Heart left ventricle (tissue), 16 donors: Measurements from ENCODE around the gene PLEKHA1. TPM values are rescaled to one million over a fixed set of nuclear protein-coding genes. Genes with fewer than 3 reads are reported as not detected.

Experiments
- ATAC-seq, 4 donors: fragments of 200-7000 bp; cut with Tn5 transposase; one replicate each; pipeline ENCODE4 v1.9.1; 2020 to 2022; ENCODE audit warnings: moderate library complexity in 4 of 4, mild to moderate bottlenecking in 3 of 4, moderate number of reproducible peaks in 1 of 4
- DNase-seq, 5 donors: peaks; one replicate each; pipeline ENCODE4 v3.0.0-alpha.2; 2020
- H3K27ac ChIP-seq, 12 donors: fragments of 200-600 bp; sonication (generic) in 4 of 12; one replicate each; pipeline versions ENCODE4 v1.5.0 to v1.8.0; 2016 to 2022; ENCODE audit warnings: mild to moderate bottlenecking in 2 of 12
- H3K27me3 ChIP-seq, 9 donors: fragments of 200-600 bp; sonication (generic) in 2 of 9; one replicate each; pipeline versions ENCODE4 v1.5.1 to v1.8.0; 2016 to 2022; ENCODE audit warnings: mild to moderate bottlenecking in 3 of 9
- H3K36me3 ChIP-seq, 9 donors: fragments of 200-600 bp; sonication (generic) in 2 of 9; one replicate each; pipeline versions ENCODE4 v1.5.0 to v1.8.0; 2018 to 2022; ENCODE audit warnings: mild to moderate bottlenecking in 2 of 9
- H3K4me1 ChIP-seq, 12 donors: fragments of 200-600 bp; sonication (generic) in 4 of 12; one replicate each; pipeline versions ENCODE4 v1.5.0 to v1.8.0; 2016 to 2022; ENCODE audit warnings: mild to moderate bottlenecking in 3 of 12
- H3K4me3 ChIP-seq, 12 donors: fragments of 200-600 bp; sonication (generic) in 4 of 12; one replicate each; pipeline versions ENCODE4 v1.5.0 to v1.8.0; 2017 to 2022; ENCODE audit warnings: mild to moderate bottlenecking in 9 of 12, moderate library complexity in 4 of 12
- H3K9me3 ChIP-seq, 12 donors: fragments of 200-600 bp; sonication (generic) in 4 of 12; one replicate each; pipeline versions ENCODE4 v1.5.0 to v1.8.0; 2016 to 2022; ENCODE audit warnings: mild to moderate bottlenecking in 1 of 12
- CTCF ChIP-seq, 12 donors: fragments of 200-600 bp; sonication (generic) in 4 of 12; IDR thresholded peaks; one replicate each; pipeline versions ENCODE4 v1.5.0 to v1.8.0; 2018 to 2022; ENCODE audit warnings: antibody characterized with exemption in 12 of 12, mild to moderate bottlenecking in 5 of 12
- POLR2A ChIP-seq, 2 donors: fragments of 450-650 bp; IDR thresholded peaks; one replicate each; pipeline ENCODE4 v1.6.1; 2017; ENCODE audit warnings: antibody characterized with exemption in 2 of 2, mild to moderate bottlenecking in 2 of 2, moderate library complexity in 2 of 2
- WGBS, 4 donors: extraction: QIAGEN DNeasy Blood & Tissue Kit in 2 of 4; methylation state at CpG; one replicate each; pipeline versions ENCODE4 v1.1.5 to v1.1.7; 2013 to 2018; 5-methylcytosine and 5-hydroxymethylcytosine counted together
- intact Hi-C, 10 donors: fragments of 100-400 bp; cut with DNase I; formaldehyde crosslinking; loops; one replicate each; pipeline versions ENCODE4 v1.11.1 to v1.14.2; 2022
- polyA plus RNA-seq, 2 donors: library from polyadenylated mRNA; stranded (reverse); fragments of 200-250 nt; gene quantifications; one replicate each; pipeline ENCODE4 v1.2.3, GENCODE V29; 2013
- total RNA-seq, 9 donors: library from RNA; depleted of rRNA in 2 of 9; stranded (reverse); fragments of >200 nt in 2 of 9; fragmentation: NEBNext Ultra II Directional in 3 of 9; extraction: Animal tissue kit (Norgen Biotek cat#: 25700) in 3 of 9; gene quantifications; one replicate each; pipeline versions ENCODE4 v1.1.0 to v1.2.4, GENCODE V29; 2016 to 2023
- donor health status: ischemic (EF 13 %, LVEDD 7.1; RV severe dilation, severe dysfunction).
- donor health status: healthy with polysubstance abuse.
- donor health status: DM: no; HTN: yes; CAD: no.
- donor health status: DM: no; HTN: no; CAD: no.
- donor health status: ischemic (EF 25% LVEDD 6.9; RV normal size, moderate dysfunction).
- donor health status: ischemic (EF 25% LVEDD 5.7; RV mildly dilated, moderate dysfunction).
- donor health status: healthy.
- donor health status: DM: yes; HTN: yes; CAD: no.
- donor health status: ischemic (EF 35%, LVEDD 5.7; RV mildly dilated, moderate dysfunction).
- donor health status: nonischemic (EF 11% LVEDD 7.7; RV severe dilation, severe dysfunction).
- donor health status: DM: yes; HTN: yes; CAD: no.
- donor health status: PGD.
- donor health status: ischemic (EF 29% LVEDD 5.4; RV normal size, mild dysfunction).
- donor health status: nonischemic (EF 23%, LVEDD 6.1; RV moderate dilation, normal function).

PLEKHA1 gene
- total and polyA plus RNA-seq, 11 donors = 14.1 to 70.6 (median 43.3) TPM

- H3K9me3 ChIP-seq = no peaks in the 10 kb centered on the region
- no peak for DNase-seq
- H3K4me1 ChIP-seq = no peaks in the 10 kb centered on the region
- no peak for TF ChIP-seq CTCF (IDR thresholded peaks at IDR 0.05)
- no peak for TF ChIP-seq POLR2A (IDR thresholded peaks at IDR 0.05)
- no peaks in the 10 kb centered on the region for H3K27me3 ChIP-seq
- no peaks in the 10 kb centered on the region for H3K36me3 ChIP-seq
- no peak overlapping the region for H3K27ac ChIP-seq
- ATAC-seq = no peak
- intact Hi-C loops = no loop called here
- no peak overlapping the region for H3K4me3 ChIP-seq
- WGBS, 4 donors = 71 to 80% (median 74%) methylated on average over 8 of the region's 8 CpGs
Measured at GRCh38 chr10:122352817-122353525, 21.5 kb upstream of the PLEKHA1 start.

- intact Hi-C loops = no loop called here
- ATAC-seq = no peak
- TF ChIP-seq CTCF (IDR thresholded peaks at IDR 0.05) = no peak
- TF ChIP-seq POLR2A (IDR thresholded peaks at IDR 0.05) = no peak
- H3K36me3 ChIP-seq = no peaks in the 10 kb centered on the region
- H3K27me3 ChIP-seq = no peaks in the 10 kb centered on the region
- H3K9me3 ChIP-seq = peaks cover 0 to 6% (median 0%) of the 10 kb centered on the region in 12 donors
- no peak overlapping the region for H3K4me3 ChIP-seq
- no peak overlapping the region for H3K27ac ChIP-seq
- WGBS, 4 donors = 92 to 97% (median 94%) methylated on average over 2 of the region's 2 CpGs
- H3K4me1 ChIP-seq = no peaks in the 10 kb centered on the region
- no peak for DNase-seq
Measured at GRCh38 chr10:122354383-122354782, 20.1 kb upstream of the PLEKHA1 start.

- no peaks in the 10 kb centered on the region for H3K36me3 ChIP-seq
- no peaks in the 10 kb centered on the region for H3K27me3 ChIP-seq
- peaks cover 0 to 6% (median 0%) of the 10 kb centered on the region in 12 donors for H3K9me3 ChIP-seq
- H3K4me1 ChIP-seq = no peaks in the 10 kb centered on the region
- TF ChIP-seq CTCF (IDR thresholded peaks at IDR 0.05) (no peak), POLR2A (IDR thresholded peaks at IDR 0.05) (no peak)
- no peak overlapping the region for H3K27ac ChIP-seq
- 91 to 93% (median 92%) methylated on average over 3 to 4 of the region's 4 CpGs for WGBS, 4 donors
- intact Hi-C loops = no loop called here
- no peak overlapping the region for H3K4me3 ChIP-seq
- DNase-seq = no peak
- no peak for ATAC-seq
Measured at GRCh38 chr10:122357685-122358084, 16.8 kb upstream of the PLEKHA1 start.

- ATAC-seq = no peak
- TF ChIP-seq POLR2A (IDR thresholded peaks at IDR 0.05) (no peak), CTCF (IDR thresholded peaks at IDR 0.05) (no peak)
- no peak for DNase-seq
- WGBS, 4 donors = 84 to 96% (median 91%) methylated on average over 2 of the region's 2 CpGs
- no peak overlapping the region for H3K4me3 ChIP-seq
- intact Hi-C loops = no loop called here
- H3K27ac ChIP-seq = no peak overlapping the region
- no peaks in the 10 kb centered on the region for H3K4me1 ChIP-seq
- H3K27me3 ChIP-seq = no peaks in the 10 kb centered on the region
- peaks cover 0 to 6% (median 0%) of the 10 kb centered on the region in 12 donors for H3K9me3 ChIP-seq
- H3K36me3 ChIP-seq = no peaks in the 10 kb centered on the region
Measured at GRCh38 chr10:122359621-122360020, 14.9 kb upstream of the PLEKHA1 start.
